Mesenchymal stem cell (in vitro differentiated cells and primary cell): ENCODE results near the gene FAM20A.
A peak's percentile ranks its signal among the peaks of the same experiment; 100 is the strongest.
"Not testable (repeated sequence)": the region's sequence is repeated elsewhere in the genome, so short reads cannot be mapped to it uniquely, and the experiment has no call there.

Source experiments
- DNase-seq: peaks from one replicate; pipeline ENCODE4 v3.0.0-alpha.2; 2013
- H2AFZ ChIP-seq: one replicate; pipeline ENCODE4 v1.6.1; 2013; ENCODE audit warnings: low read depth, mild to moderate bottlenecking, control low read depth, inconsistent platforms, low read length, moderate library complexity
- H2AK5ac ChIP-seq: 2 replicates; pipeline ENCODE4 v1.6.1; 2013; ENCODE audit warnings: low read length, moderate library complexity, mild to moderate bottlenecking, inconsistent platforms; ENCODE audit not compliant: severe bottlenecking
- H2BK120ac ChIP-seq: one replicate; pipeline ENCODE4 v1.6.1; 2013; ENCODE audit warnings: low read depth, mild to moderate bottlenecking, inconsistent platforms, low read length, moderate library complexity
- H2BK12ac ChIP-seq, 2 experiments: one replicate each; pipeline ENCODE4 v1.6.1; 2013; ENCODE audit warnings: inconsistent platforms in 2 of 2, low read length in 2 of 2, mild to moderate bottlenecking in 2 of 2, moderate library complexity in 2 of 2, control low read depth in 1 of 2
- H2BK15ac ChIP-seq: one replicate; pipeline ENCODE4 v1.6.1; 2013; ENCODE audit warnings: mild to moderate bottlenecking, low read depth, inconsistent platforms; ENCODE audit not compliant: poor library complexity, severe bottlenecking
- H2BK5ac ChIP-seq: 2 replicates; pipeline ENCODE4 v1.6.1; 2013; ENCODE audit warnings: low read depth, mild to moderate bottlenecking, low read length, control low read depth, inconsistent platforms; ENCODE audit not compliant: poor library complexity, severe bottlenecking
- H3K14ac ChIP-seq, 2 experiments: one replicate each; pipeline ENCODE4 v1.6.1; 2013; ENCODE audit warnings: inconsistent platforms in 2 of 2, low read length in 2 of 2, control low read depth in 1 of 2, mild to moderate bottlenecking in 1 of 2, moderate library complexity in 1 of 2
- H3K18ac ChIP-seq, 2 experiments: one replicate each; pipeline ENCODE4 v1.6.1; 2013; ENCODE audit warnings: inconsistent platforms in 2 of 2, low read length in 2 of 2, control low read depth in 1 of 2, low read depth in 1 of 2, mild to moderate bottlenecking in 1 of 2
- H3K23ac ChIP-seq, 2 experiments: one replicate each; pipeline ENCODE4 v1.6.1; 2013; ENCODE audit warnings: inconsistent platforms in 2 of 2, low read length in 2 of 2, mild to moderate bottlenecking in 2 of 2, moderate library complexity in 2 of 2, control low read depth in 1 of 2
- H3K27ac ChIP-seq: 2 replicates; pipeline ENCODE4 v1.5.1; 2013; ENCODE audit warnings: mild to moderate bottlenecking, moderate library complexity, low read length, control low read depth, inconsistent platforms; ENCODE audit not compliant: poor library complexity, severe bottlenecking
- H3K27me3 ChIP-seq, 2 experiments: 2 replicates each; pipeline versions ENCODE4 v1.6.1 to v1.7.0; 2013; ENCODE audit warnings: low read length in 2 of 2, mild to moderate bottlenecking in 2 of 2, moderate library complexity in 2 of 2, control low read depth in 1 of 2, inconsistent platforms in 1 of 2; ENCODE audit not compliant: control insufficient read depth in 1 of 2, insufficient read depth in 1 of 2
- H3K36me3 ChIP-seq, 2 experiments: 2 replicates each; pipeline versions ENCODE4 v1.6.1 to v1.7.0; 2013; ENCODE audit warnings: low read length in 2 of 2, control low read depth in 1 of 2, inconsistent platforms in 1 of 2, low read depth in 1 of 2, mild to moderate bottlenecking in 1 of 2; ENCODE audit not compliant: insufficient read depth in 2 of 2, control insufficient read depth in 1 of 2
- H3K4ac ChIP-seq, 2 experiments: one replicate each; pipeline ENCODE4 v1.6.1; 2013; ENCODE audit warnings: inconsistent platforms in 2 of 2, low read length in 2 of 2, mild to moderate bottlenecking in 2 of 2, moderate library complexity in 2 of 2, control low read depth in 1 of 2, low read depth in 1 of 2
- H3K4me1 ChIP-seq: 2 replicates; pipeline ENCODE4 v1.6.1; 2013; ENCODE audit warnings: low read depth, low read length, control low read depth; ENCODE audit not compliant: control insufficient read depth, insufficient read depth
- H3K4me2 ChIP-seq: 2 replicates; pipeline ENCODE4 v1.6.1; 2013; ENCODE audit warnings: low read length, mild to moderate bottlenecking, inconsistent platforms; ENCODE audit not compliant: poor library complexity, severe bottlenecking
- H3K4me3 ChIP-seq, 2 experiments: 2 replicates each; pipeline versions ENCODE4 v1.5.1 to v1.7.0; 2013; ENCODE audit warnings: low read length in 2 of 2, mild to moderate bottlenecking in 2 of 2, control low read depth in 1 of 2, low read depth in 1 of 2; ENCODE audit not compliant: insufficient read depth in 1 of 2
- H3K79me1 ChIP-seq: replicated peaks from 2 replicates; pipeline ENCODE4 v1.6.1; 2013; ENCODE audit warnings: mild to moderate bottlenecking, control low read depth, low read length, inconsistent platforms; ENCODE audit not compliant: poor library complexity, severe bottlenecking
- H3K9ac ChIP-seq: 2 replicates; pipeline ENCODE4 v1.7.0; 2013; ENCODE audit warnings: mild to moderate bottlenecking, low read length, moderate library complexity
- H3K9me3 ChIP-seq: 2 replicates; pipeline ENCODE4 v1.7.0; 2013; ENCODE audit warnings: mild to moderate bottlenecking, low read length; ENCODE audit not compliant: control insufficient read depth
- H4K8ac ChIP-seq: one replicate; pipeline ENCODE4 v1.6.1; 2013; ENCODE audit warnings: inconsistent platforms, mild to moderate bottlenecking, low read length, moderate library complexity
- H4K91ac ChIP-seq: one replicate; pipeline ENCODE4 v1.6.1; 2013; ENCODE audit warnings: mild to moderate bottlenecking, low read length, inconsistent platforms
- WGBS: methylation state at CpG from one replicate; pipeline ENCODE4 v1.1.7; 2013; ENCODE audit warnings: mixed read lengths; 5-methylcytosine and 5-hydroxymethylcytosine counted together

The FAM20A gene

DNA sequence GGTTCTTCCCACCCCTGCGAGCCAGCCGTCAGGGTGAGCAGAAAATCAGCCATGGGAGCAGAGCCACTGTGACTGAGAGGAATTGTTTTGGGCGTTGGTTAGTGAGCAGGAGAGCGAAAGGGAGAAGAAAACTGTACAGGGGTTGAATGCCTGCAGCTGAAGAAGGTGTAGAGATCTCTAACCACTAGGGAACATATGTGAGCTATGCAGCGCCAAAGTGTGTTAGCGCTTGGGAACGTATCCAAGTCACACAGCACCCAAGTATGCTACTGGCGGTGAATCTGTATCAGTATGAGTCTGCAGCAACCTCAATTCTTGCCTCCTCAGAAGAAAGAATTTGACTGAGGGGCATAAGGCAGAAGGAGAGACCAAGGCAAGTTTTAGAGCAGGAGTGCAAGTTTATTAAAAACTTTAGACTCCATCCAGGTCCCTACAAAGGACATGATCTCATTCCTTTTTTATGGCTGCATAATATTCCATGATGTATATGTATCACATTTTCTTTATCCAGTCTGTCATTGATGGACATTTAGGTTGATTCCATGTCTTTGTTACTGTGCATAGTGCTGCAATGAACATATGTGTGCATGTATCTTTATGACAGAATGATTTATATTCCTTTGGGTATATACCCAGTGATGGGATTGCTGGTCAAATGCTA lies 108.6 kb downstream of the FAM20A start:
- H3K18ac ChIP-seq, H2AK5ac ChIP-seq: not testable (repeated sequence)
- 96% methylated on average over 8 of the region's 8 CpGs for WGBS

GRCh38 chr17:68491381-68492231 lies 109.6 kb downstream of the FAM20A start:
- H2AK5ac ChIP-seq = no peak overlapping the region
- H4K91ac ChIP-seq = no peak overlapping the region
- no peak overlapping the region for H3K14ac ChIP-seq
- H3K9me3 ChIP-seq = no peaks in the 10 kb centered on the region
- no peak overlapping the region for H3K4me2 ChIP-seq
- H3K4ac ChIP-seq = no peak overlapping the region
- H3K4me3 ChIP-seq = no peak overlapping the region
- no peak for DNase-seq
- H3K36me3 ChIP-seq = no peaks in the 10 kb centered on the region
- no peak overlapping the region for H3K23ac ChIP-seq
- H3K9ac ChIP-seq = no peak overlapping the region
- H3K4me1 ChIP-seq = no peaks in the 10 kb centered on the region
- no peak overlapping the region for H4K8ac ChIP-seq
- H3K27ac ChIP-seq = no peak overlapping the region
- no peak overlapping the region for H2BK5ac ChIP-seq
- WGBS = 66% methylated on average over 11 of the region's 12 CpGs
- peaks cover 0 to 2% of the 10 kb centered on the region in 2 experiments for H3K27me3 ChIP-seq
- H2BK12ac ChIP-seq = peak overlapping the region in 1 of 2 experiments; percentile 64
- no peak overlapping the region for H3K18ac ChIP-seq
- H2BK15ac ChIP-seq = no peak overlapping the region
- no peak overlapping the region for H2AFZ ChIP-seq
- no peaks in the 10 kb centered on the region for H3K79me1 ChIP-seq
- H2BK120ac ChIP-seq = no peak overlapping the region

More for the DNA sequence above, 108.6 kb downstream of the FAM20A start:
- H3K9ac ChIP-seq, H2AFZ ChIP-seq, H2BK120ac ChIP-seq, H3K9me3 ChIP-seq, H3K36me3 ChIP-seq, H2BK12ac ChIP-seq, H2BK5ac ChIP-seq, H2BK15ac ChIP-seq, H3K79me1 ChIP-seq, H3K14ac ChIP-seq, H3K27me3 ChIP-seq, H4K91ac ChIP-seq, H3K23ac ChIP-seq, H3K4me2 ChIP-seq, H3K4me1 ChIP-seq, H3K27ac ChIP-seq, H4K8ac ChIP-seq, DNase-seq, H3K4me3 ChIP-seq, H3K4ac ChIP-seq: not testable (repeated sequence)

DNA sequence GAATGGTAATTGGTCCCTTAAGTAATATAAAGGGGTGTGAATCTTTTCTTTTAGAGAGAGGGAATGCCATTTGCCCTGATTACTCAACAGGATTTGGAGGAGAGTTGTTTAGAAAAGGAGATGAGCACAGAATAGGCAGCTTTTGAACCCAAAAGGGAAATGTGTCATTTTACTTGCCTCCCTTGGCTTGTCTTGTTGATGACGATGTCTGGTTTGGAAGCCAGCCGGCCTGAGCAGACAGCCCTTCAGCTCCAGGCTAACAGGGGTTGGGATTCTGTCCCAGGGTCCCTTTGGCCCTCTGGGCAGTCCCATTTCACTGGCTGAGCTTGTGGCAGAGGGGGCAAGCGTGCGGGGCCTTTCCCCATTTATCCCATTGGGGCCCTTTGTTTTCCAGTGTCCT lies 111.2 kb downstream of the FAM20A start:
- Histone ChIP-seq H4K8ac (no peak overlapping the region), H2BK12ac (no peak overlapping the region), H3K4ac (no peak overlapping the region), H2AK5ac (no peak overlapping the region), H3K9me3 (no peaks in the 10 kb centered on the region), H2BK120ac (no peak overlapping the region), H3K18ac (no peak overlapping the region), H3K4me1 (no peaks in the 10 kb centered on the region), H4K91ac (no peak overlapping the region), H3K4me3 (no peak overlapping the region), H3K36me3 (no peaks in the 10 kb centered on the region), H2BK5ac (no peak overlapping the region), H3K27ac (no peak overlapping the region), H3K23ac (no peak overlapping the region), H3K79me1 (no peaks in the 10 kb centered on the region), H2BK15ac (no peak overlapping the region), H2AFZ (no peak overlapping the region), H3K27me3 (peaks cover 0 to 5% of the 10 kb centered on the region in 2 experiments), H3K9ac (no peak overlapping the region), H3K14ac (no peak overlapping the region), H3K4me2 (no peak overlapping the region)
- DNase-seq = no peak
- 68% methylated on average over 4 of the region's 4 CpGs for WGBS
